Progenitor cell of endocrine pancreas (in vitro differentiated cells): ENCODE measurements around the gene TRAF4. TPM values are rescaled to one million over a fixed set of nuclear protein-coding genes. Genes with fewer than 3 reads are reported as not detected.
"Not testable (repeated sequence)": the region's sequence is repeated elsewhere in the genome, so short reads cannot be mapped to it uniquely, and the experiment has no call there.

ENCODE experiments used
- DNase-seq: peaks from one replicate; pipeline ENCODE4 v3.0.0; 2021; ENCODE audit warnings: low spot score; ENCODE audit not compliant: unreplicated experiment
- H3K27ac Mint-ChIP-seq: 2 replicates; pipeline ENCODE4 v1.8.0; 2021; ENCODE audit warnings: mild to moderate bottlenecking, moderate library complexity, mixed read lengths
- H3K27me3 Mint-ChIP-seq: 2 replicates; pipeline ENCODE4 v1.8.0; 2021; ENCODE audit warnings: mixed read lengths
- H3K36me3 Mint-ChIP-seq: 2 replicates; pipeline ENCODE4 v1.8.0; 2022; ENCODE audit warnings: mixed read lengths; ENCODE audit not compliant: insufficient read depth
- H3K4me1 Mint-ChIP-seq: 2 replicates; pipeline ENCODE4 v1.8.0; 2021; ENCODE audit warnings: low read depth, mixed read lengths
- H3K4me3 Mint-ChIP-seq: 2 replicates; pipeline ENCODE4 v1.8.0; 2021; ENCODE audit warnings: low read depth, mild to moderate bottlenecking, moderate library complexity, mixed read lengths
- H3K9me3 Mint-ChIP-seq: 2 replicates; pipeline ENCODE4 v1.8.0; 2021; ENCODE audit warnings: low read depth, mixed read lengths
- CTCF ChIP-seq: fragments of 200-600 bp; sonication (generic); IDR thresholded peaks from one replicate; pipeline ENCODE4 v1.5.0; 2021; ENCODE audit warnings: antibody characterized with exemption, mild to moderate bottlenecking; ENCODE audit not compliant: unreplicated experiment
- total RNA-seq: library from RNA; stranded (reverse); gene quantifications from 2 replicates; pipeline ENCODE4 v1.2.1, GENCODE V29; 2021

TRAF4 gene
- total RNA-seq, 1 donor from 2014 or later = 260 TPM

- Mint-ChIP-seq H3K4me1 (no peaks in the 10 kb centered on the region), H3K36me3 (peaks cover 18% of the 10 kb centered on the region), H3K4me3 (no peak overlapping the region), H3K9me3 (no peaks in the 10 kb centered on the region), H3K27ac (no peak overlapping the region), H3K27me3 (no peaks in the 10 kb centered on the region)
- no peak for TF ChIP-seq CTCF
- DNase-seq = no peak
These were observed 39.4 kb downstream of the TRAF4 start for GRCh38 chr17:28783161-28783560.

GRCh38 chr17:28788100-28788499 is 44.3 kb downstream of the TRAF4 start:
- no peaks in the 10 kb centered on the region for H3K4me1 Mint-ChIP-seq
- no peak overlapping the region for H3K4me3 Mint-ChIP-seq
- no peaks in the 10 kb centered on the region for H3K27me3 Mint-ChIP-seq
- TF ChIP-seq CTCF = no peak
- no peaks in the 10 kb centered on the region for H3K9me3 Mint-ChIP-seq
- H3K36me3 Mint-ChIP-seq = peaks cover 2% of the 10 kb centered on the region
- no peak for DNase-seq
- H3K27ac Mint-ChIP-seq = no peak overlapping the region

GRCh38 chr17:28792877-28793661 is 49.3 kb downstream of the TRAF4 start:
- Mint-ChIP-seq H3K36me3 (peaks cover 3% of the 10 kb centered on the region), H3K4me1 (no peaks in the 10 kb centered on the region), H3K27me3 (no peaks in the 10 kb centered on the region), H3K9me3 (no peaks in the 10 kb centered on the region), H3K27ac (no peak overlapping the region), H3K4me3 (no peak overlapping the region)
- no peak for TF ChIP-seq CTCF
- DNase-seq = no peak

GRCh38 chr17:28794846-28795441 is 51.1 kb downstream of the TRAF4 start:
- H3K4me3 Mint-ChIP-seq, DNase-seq, H3K36me3 Mint-ChIP-seq, H3K27me3 Mint-ChIP-seq, H3K4me1 Mint-ChIP-seq, H3K9me3 Mint-ChIP-seq: not testable (repeated sequence)
- peak overlapping the region; percentile 69 for H3K27ac Mint-ChIP-seq

- Mint-ChIP-seq H3K4me3 (no peak overlapping the region), H3K27ac (no peak overlapping the region)
- no peak for TF ChIP-seq CTCF
These were observed 52.3 kb downstream of the TRAF4 start for GRCh38 chr17:28796062-28796461.

More at GRCh38 chr17:28796062-28796461, 52.3 kb downstream of the TRAF4 start:
- Mint-ChIP-seq H3K27me3 (no peaks in the 10 kb centered on the region), H3K9me3 (no peaks in the 10 kb centered on the region), H3K36me3 (peaks cover 2% of the 10 kb centered on the region), H3K4me1 (no peaks in the 10 kb centered on the region)
- no peak for DNase-seq

Other genes with a start within 250 kb of the TRAF4 start
- gene FOXN1, start 237.7 kb upstream of the TRAF4 start, total RNA-seq = 0.07 TPM in 1 of 2 replicates, not detected in the other
- gene UNC119, start 191.4 kb upstream of the TRAF4 start, total RNA-seq = 41.3 and 46.7 TPM in 2 replicates
- 65.0 and 68.2 TPM in 2 replicates for gene PIGS, start 172.5 kb upstream of the TRAF4 start, total RNA-seq
- gene ALDOC, start 167.1 kb upstream of the TRAF4 start, total RNA-seq = 4.8 and 5.6 TPM in 2 replicates
- 69.4 and 77.8 TPM in 2 replicates for gene SPAG5, start 145.0 kb upstream of the TRAF4 start, total RNA-seq
- 35.5 and 36.7 TPM in 2 replicates for gene RSKR, start 129.8 kb upstream of the TRAF4 start, total RNA-seq
- 182 and 190 TPM in 2 replicates for gene BLTP2, start 98.9 kb upstream of the TRAF4 start, total RNA-seq
- gene SDF2, start 82.1 kb upstream of the TRAF4 start, total RNA-seq = 53.3 and 57.9 TPM in 2 replicates
- gene SUPT6H, start 81.8 kb upstream of the TRAF4 start, total RNA-seq = 80.0 and 88.0 TPM in 2 replicates
- gene PROCA1, start 32.1 kb upstream of the TRAF4 start, total RNA-seq = 15.2 and 16.3 TPM in 2 replicates
- gene RAB34, start 26.1 kb upstream of the TRAF4 start, total RNA-seq = 147 and 150 TPM in 2 replicates
- 1,486 and 1,562 TPM in 2 replicates for gene RPL23A, start 24.0 kb upstream of the TRAF4 start, total RNA-seq
- 14.0 and 15.5 TPM in 2 replicates for gene TLCD1, start 17.8 kb upstream of the TRAF4 start, total RNA-seq
- gene NEK8, start 15.2 kb upstream of the TRAF4 start, total RNA-seq = 15.4 and 16.8 TPM in 2 replicates
- 48.9 and 58.7 TPM in 2 replicates for gene FAM222B, start 98.8 kb downstream of the TRAF4 start, total RNA-seq
- 49.2 and 49.7 TPM in 2 replicates for gene ERAL1, start 111.0 kb downstream of the TRAF4 start, total RNA-seq
- gene FLOT2, start 153.7 kb downstream of the TRAF4 start, total RNA-seq = 125 and 131 TPM in 2 replicates
- gene DHRS13, start 159.1 kb downstream of the TRAF4 start, total RNA-seq = 22.4 and 25.9 TPM in 2 replicates
- gene PHF12, start 207.5 kb downstream of the TRAF4 start, total RNA-seq = 70.4 and 71.8 TPM in 2 replicates